GM12801 (cell line): ENCODE measurements around the gene ZBTB4.

ENCODE experiments used
- TF ChIP-seq, protein P1 (sequence below): IDR thresholded peaks from one replicate; pipeline ENCODE4 v1.5.1; 2011; ENCODE audit warnings: control low read depth; ENCODE audit not compliant: insufficient read length; ENCODE audit errors: extremely low read depth

ZBTB4 gene

DNA sequence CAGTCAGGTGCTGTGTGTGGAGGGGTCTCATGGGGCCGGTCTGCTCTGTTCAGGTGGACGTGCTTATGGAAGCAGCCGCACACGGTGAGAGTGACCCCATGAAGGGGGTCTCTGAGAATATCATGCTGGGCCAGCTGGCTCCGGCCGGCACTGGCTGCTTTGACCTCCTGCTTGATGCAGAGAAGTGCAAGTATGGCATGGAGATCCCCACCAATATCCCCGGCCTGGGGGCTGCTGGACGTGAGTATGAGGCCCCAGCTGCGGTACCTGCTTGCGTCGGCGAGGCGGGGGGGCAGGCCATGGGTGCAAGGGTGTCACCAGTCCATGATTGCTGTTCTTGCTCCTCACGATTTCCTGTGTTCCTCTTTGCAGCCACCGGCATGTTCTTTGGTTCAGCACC is 32.7 kb upstream of the ZBTB4 start:
- TF ChIP-seq, protein P1, sequence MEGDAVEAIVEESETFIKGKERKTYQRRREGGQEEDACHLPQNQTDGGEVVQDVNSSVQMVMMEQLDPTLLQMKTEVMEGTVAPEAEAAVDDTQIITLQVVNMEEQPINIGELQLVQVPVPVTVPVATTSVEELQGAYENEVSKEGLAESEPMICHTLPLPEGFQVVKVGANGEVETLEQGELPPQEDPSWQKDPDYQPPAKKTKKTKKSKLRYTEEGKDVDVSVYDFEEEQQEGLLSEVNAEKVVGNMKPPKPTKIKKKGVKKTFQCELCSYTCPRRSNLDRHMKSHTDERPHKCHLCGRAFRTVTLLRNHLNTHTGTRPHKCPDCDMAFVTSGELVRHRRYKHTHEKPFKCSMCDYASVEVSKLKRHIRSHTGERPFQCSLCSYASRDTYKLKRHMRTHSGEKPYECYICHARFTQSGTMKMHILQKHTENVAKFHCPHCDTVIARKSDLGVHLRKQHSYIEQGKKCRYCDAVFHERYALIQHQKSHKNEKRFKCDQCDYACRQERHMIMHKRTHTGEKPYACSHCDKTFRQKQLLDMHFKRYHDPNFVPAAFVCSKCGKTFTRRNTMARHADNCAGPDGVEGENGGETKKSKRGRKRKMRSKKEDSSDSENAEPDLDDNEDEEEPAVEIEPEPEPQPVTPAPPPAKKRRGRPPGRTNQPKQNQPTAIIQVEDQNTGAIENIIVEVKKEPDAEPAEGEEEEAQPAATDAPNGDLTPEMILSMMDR = no peak

DNA sequence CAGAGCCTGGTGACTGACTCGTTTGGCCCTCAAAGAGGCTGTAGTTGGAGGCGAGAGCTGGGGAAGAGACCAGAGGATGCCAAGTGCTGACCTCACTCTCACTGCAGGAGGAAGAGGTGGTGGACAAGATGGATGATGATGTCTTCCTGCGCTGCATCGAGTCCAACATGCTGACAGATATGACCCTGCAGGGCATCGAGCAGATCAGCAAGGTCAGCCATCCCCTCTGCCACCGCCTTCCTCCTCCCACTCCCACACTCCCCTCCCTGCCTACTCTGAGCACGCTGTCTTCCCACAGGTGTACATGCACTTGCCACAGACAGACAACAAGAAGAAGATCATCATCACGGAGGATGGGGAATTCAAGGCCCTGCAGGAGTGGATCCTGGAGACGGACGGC is 31.7 kb upstream of the ZBTB4 start:
- TF ChIP-seq, protein P1 = no peak

DNA sequence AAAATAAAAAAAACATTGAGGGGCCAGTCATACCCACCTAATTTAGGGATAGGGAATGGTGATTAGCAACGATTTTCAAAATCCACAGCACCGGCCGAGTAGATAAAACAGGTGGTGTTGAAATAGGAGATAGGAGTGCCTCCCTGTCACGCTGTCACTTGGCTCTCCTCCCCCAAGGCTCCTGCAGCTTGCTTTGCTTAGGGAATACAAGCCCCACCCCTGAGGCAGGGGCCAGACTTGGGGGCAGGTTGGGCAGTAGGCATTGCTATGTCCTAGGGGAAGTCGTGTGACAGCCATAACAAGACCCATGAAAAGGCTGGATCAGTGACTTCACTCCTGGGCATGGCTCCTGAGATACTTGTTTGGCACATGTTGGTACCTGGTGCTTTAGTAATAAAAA is 30.5 kb upstream of the ZBTB4 start:
- TF ChIP-seq, protein P1 = no peak

DNA sequence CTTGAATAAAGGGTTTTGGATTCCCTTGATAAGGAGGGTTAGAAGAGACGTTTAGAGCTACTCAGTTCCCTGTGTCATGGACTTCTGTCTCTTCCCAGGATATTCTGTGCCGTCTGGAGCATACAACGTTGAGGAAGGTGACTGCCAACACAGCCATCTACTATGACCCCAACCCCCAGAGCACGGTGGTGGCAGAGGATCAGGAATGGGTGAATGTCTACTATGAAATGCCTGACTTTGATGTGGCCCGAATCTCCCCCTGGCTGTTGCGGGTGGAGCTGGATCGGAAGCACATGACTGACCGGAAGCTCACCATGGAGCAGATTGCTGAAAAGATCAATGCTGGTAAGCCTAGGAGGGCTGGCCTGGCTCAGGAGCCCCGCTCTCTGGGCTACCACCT is 29.4 kb upstream of the ZBTB4 start:
- TF ChIP-seq, protein P1 = no peak

DNA sequence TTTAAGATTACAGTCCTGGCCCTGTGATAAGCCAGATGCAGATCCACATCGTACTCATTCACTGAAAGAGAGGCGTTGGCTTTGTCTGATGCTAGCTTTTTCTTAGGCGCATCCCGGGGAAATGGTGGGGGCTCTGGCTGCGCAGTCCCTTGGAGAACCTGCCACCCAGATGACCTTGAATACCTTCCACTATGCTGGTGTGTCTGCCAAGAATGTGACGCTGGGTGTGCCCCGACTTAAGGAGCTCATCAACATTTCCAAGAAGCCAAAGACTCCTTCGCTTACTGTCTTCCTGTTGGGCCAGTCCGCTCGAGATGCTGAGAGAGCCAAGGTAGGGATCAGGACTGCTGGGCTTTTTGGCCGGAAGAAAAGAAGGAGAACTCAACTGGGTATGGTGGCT is 28.7 kb upstream of the ZBTB4 start:
- TF ChIP-seq, protein P1 = no peak

DNA sequence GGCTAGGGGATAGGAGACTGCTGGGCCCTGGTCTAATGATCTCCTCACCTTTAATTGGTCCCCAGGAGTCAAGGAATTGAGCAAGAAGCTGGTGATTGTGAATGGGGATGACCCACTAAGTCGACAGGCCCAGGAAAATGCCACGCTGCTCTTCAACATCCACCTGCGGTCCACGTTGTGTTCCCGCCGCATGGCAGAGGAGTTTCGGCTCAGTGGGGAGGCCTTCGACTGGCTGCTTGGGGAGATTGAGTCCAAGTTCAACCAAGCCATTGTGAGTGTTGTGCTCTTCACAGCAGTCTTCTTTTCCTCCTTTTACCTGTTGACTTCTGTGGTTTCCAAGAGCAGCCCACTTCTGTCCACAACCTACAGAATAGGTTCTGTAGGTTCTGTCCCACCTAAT is 24.1 kb upstream of the ZBTB4 start:
- TF ChIP-seq, protein P1 = no peak

DNA sequence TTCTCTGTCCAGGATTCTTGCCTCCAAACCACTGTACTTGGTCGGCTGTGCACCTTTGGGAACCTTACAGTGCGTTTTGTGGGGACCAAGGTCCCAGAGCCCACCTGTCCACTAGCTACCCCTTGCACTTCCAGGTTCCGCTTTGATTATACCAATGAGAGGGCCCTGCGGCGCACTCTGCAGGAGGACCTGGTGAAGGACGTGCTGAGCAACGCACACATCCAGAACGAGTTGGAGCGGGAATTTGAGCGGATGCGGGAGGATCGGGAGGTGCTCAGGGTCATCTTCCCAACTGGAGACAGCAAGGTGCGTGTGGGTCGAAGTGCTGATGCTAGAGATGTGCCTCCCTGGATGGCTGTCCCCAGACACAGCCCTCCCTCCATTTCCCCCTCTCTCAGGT is 23.6 kb upstream of the ZBTB4 start:
- TF ChIP-seq, protein P1 = no peak

DNA sequence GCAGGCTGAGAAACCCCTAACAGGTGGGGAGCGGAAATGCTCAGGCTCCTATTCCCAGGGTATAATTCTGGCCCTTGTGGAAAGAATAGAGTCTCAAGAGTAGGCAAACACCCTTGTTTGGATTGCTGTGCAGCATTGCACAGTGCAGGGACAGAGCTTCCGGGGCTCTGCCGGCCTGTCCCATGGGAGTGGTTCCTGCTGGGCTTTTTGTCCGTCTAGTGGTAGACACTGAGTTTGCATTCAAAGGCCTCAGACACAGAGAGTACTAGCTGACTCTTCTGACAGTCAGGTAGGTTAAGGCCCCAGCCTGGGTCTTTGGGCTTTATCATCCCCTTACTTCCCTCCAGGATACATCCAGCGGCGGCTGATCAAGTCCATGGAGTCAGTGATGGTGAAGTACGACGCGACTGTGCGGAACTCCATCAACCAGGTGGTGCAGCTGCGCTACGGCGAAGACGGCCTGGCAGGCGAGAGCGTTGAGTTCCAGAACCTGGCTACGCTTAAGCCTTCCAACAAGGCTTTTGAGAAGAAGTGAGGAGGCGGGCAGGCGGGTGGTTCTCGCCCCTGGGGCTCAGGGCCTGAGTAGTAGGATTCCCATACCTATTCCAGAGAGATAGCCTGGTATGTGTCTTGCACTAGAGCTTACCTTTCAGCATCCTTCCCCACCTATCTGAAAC is 22.9 kb upstream of the ZBTB4 start:
- TF ChIP-seq, protein P1 = no peak
